ENCODE measurements around the gene APOB. TPM values are rescaled to one million over a fixed set of nuclear protein-coding genes. Genes with fewer than 3 reads are reported as not detected.
"Not testable (repeated sequence)": the region's sequence is repeated elsewhere in the genome, so short reads cannot be mapped to it uniquely, and the experiment has no call there.

APOB gene
- total RNA-seq, 1 donor from 2014 or later = 1.7 TPM

GRCh38 chr2:21033237-21034155 is 10.4 kb downstream of the APOB start:
- DNase-seq (ENCODE audit: low spot score) = no peak

- DNase-seq (ENCODE audit: low spot score) = no peak
These were observed 11.3 kb downstream of the APOB start for GRCh38 chr2:21032338-21033236.

DNA sequence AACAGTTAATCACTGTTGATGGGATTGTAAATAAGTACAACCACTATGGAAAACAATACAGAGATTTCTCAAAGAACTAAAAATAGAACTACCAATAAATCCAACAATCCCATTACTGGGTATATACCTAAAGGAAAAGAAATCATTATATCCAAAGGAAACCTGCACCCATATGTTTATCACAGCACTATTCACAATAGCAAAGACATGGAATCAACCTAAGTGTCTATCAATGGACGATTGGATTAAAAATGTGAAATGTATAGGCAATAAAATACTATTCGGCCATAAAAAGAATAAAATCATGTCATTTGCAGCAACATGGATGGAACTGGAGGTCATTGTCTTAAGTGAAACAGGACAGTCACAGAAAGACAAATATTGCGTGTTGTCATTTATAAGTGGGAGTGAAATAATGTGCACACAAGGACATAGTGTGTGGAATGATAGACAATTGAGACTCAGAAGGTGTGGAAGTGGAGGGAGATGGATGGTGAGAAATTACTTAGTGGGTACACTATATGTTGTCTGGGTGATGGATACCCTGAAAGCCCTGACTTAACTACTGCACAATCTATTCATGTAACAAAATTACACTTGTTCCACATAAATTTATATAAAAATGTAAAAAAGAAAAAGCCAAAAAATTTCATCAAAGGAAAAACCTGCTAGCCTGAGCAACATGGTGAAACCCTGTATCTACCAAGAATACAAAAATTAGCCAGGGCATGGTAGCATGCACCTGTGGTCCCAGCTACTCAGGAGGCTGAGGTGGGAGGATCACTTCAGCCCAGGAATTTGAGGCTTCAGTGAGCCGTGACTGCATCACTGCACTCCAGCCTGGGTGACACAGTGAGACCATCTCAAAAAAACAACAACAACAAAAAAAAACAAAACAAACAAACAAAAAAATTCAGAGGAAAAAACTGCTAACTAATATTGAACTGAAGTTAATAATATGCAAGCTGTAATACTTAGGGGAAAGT is 12.6 kb downstream of the APOB start:
- DNase-seq (ENCODE audit: low spot score) = no peak

DNA sequence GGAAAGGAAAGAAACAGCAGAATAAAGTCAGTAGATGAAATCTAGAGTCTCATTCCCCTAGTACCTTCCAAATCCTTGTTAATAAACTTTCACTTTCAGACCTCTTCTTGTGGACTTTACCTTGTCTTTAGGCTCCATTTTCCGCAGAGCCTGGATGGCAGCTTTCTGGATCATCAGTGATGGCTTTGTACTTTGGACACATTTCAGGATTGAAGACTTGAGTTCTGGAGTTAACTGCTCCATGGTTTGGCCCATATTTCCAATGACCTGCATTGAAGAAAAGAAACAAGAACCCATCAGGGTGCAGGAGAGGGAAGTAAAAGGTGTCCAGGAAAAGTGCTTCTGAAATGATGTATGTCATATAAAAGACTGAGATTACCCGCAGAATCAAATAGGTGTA is 14.4 kb downstream of the APOB start:
- DNase-seq (ENCODE audit: low spot score) = no peak

DNA sequence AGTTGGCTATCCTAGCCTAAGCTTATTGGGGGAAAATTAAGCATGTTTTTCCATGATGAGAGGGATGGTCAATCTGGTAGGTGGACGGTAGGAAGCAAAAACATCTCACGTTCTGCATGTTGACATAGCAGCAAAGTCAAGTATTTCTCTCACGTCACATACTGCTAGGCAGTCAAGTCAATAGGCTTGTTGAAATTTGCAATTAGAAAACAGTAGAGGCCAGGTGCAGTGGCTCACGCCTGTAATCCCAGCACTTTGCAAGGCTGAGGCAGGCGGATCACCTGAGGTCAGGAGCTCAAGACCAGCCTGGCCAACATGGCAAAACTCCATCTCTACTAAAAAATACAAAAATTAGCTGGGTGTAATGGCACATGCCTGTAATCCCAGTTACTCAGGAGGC is 14.9 kb downstream of the APOB start:
- DNase-seq (ENCODE audit: low spot score) = not testable (repeated sequence)

GRCh38 chr2:21028021-21028947 is 15.6 kb downstream of the APOB start:
- DNase-seq (ENCODE audit: low spot score) = no peak

DNA sequence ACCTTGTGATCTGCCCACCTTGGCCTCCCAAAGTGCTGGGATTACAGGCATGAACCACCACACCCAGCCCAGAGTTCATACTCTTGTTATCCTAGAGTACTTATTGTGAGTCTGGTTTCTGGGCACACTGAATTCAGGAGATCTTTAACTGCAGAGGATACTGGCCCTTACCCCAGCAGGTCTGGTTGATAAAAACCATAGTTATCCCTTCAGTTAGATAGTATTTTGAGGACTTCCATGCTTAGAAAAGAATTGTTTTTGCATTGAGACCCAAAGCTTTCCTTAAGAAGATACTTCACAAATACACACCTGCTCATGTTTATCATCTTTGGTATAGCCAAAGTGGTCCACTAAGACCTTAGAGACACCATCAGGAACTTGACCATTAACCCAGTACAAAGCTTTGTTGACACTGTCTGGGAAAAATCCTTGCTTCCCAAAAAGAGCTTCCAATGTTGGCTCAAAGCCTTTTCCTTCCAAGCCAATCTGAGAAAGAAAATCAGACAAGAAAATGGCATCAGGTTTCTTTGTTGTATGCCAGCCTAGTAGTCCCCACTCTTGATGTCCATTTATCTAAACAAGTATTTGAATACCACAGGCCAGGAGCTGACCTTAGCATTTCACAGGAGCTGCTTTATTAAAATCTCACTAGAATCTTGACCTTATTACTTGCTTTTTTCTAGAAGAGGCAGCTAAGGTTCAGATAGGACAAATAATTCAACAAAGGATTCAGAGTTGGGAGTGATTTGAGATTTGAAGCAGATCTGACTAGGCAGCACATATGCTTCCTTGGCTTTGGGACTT is 17.2 kb downstream of the APOB start:
- DNase-seq (ENCODE audit: low spot score) = no peak

DNA sequence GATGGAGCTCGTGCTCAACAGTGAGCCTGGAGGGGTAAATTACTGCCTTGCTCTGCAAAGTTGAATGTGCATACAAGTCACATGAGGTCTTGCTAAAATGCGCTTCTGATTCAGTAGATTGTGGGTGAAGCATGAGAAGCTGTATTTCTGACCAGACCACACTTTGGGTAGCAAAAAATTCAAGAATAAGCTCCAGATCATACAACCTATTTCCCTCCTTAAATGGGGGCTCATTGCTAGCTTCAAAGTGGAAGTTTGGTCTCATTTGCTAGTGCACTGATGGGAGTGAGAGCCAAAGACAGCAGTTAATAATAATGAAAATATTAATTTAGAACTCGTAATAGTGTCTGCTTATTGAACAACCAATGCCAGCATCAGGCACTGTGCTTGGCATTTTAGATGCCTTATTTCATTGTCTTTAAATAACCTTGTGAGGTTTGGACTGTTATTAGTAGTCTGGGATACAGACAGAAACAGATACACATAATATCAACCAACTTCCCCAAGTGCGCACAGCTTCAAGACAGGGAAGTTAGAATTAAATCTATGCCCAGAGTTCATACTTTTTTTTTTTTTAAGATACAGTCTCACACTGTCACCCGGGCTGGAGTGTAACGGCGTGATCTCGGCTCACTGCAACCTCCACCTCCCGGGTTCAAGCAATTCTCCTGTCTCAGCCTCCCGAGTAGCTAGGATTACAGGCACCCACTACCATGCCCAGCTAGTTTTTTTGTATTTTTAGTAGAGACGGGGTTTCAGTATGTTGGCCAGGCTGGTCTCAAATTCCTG is 18.0 kb downstream of the APOB start:
- DNase-seq (ENCODE audit: low spot score) = no peak

DNA sequence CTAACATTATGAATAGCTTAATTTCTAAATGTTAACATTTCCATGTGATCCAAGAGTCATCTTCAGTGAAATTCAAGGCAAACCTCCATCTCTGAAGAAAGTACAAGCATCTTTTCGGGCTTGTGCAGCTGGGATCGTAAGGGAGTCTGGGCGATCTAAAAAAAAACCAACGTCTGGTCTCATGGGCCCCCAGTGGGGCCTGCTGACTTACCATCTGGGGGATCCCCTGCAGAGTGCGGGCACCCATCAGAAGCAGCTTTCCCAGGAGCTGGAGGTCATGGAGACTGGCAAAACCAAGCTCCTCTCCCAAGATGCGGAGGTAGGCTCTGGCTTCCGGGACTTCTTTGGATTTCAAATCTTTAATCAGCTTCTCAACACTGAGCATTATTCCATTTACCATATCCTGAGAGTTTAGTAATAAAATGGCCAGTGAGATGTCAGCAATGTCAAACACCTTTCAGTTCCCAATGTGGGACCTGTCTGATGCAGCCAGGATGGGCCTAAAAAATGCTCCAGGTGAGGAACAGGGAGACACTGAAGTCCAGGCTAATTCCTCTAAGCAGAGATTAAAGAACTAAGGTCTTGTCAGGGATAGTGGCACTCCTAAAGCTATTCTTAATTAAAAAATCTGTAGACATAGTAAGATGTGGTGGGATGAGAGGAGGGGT is 19.0 kb downstream of the APOB start:
- no peak for DNase-seq (ENCODE audit: low spot score)

DNA sequence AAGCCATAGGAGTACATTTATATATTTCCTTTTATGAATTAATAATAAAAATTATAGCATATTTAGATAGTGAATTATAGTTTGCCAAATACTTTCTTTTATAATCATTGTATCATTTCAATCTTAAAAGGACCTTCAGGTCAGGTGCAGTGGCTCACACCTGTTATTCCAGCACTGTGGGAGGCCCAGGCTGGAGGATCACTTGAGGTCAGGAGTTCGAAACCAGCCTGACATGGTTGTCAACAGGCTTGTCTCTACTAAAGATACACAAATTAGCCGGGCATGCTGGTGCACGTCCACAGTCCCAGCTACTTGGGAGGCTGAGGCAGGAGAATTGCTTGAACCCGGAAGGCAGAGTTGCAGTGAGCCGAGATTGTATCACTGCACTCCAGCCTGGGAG is 19.7 kb downstream of the APOB start:
- no peak for DNase-seq (ENCODE audit: low spot score)

- DNase-seq (ENCODE audit: low spot score) = no peak
These were observed 20.3 kb downstream of the APOB start for GRCh38 chr2:21023419-21024181.

DNA sequence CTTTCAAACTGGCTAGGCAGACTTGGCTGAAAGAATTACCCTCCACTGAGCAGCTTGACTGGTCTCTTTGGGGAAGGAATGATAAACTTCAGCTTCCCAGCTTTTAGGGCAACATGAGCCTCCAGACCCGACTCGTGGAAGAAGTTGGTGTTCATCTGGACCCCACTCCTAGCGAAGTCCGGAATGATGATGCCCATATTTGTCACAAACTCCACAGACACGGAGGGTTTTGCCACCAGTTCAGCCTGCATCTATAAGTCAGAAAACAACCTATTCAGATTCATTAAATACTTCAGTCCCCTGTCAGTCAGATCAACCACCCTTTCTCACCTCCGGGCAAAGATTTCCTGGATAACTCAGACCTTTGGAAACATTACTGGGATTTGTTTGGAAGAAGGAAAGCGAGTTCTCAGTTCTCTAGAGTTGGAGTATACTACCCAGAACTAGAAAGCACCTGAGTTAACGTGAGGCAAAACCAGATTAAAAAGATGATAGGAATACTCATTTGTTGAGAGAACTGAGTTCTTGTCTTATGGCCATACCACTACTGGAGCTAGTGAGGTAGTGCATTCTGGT is 21.0 kb downstream of the APOB start:
- DNase-seq (ENCODE audit: low spot score) = no peak

GRCh38 chr2:21021430-21021829 is 22.4 kb downstream of the APOB start:
- DNase-seq (ENCODE audit: low spot score) = no peak

- no peak for DNase-seq (ENCODE audit: low spot score)
These were observed 23.1 kb downstream of the APOB start for GRCh38 chr2:21020668-21021288.

DNA sequence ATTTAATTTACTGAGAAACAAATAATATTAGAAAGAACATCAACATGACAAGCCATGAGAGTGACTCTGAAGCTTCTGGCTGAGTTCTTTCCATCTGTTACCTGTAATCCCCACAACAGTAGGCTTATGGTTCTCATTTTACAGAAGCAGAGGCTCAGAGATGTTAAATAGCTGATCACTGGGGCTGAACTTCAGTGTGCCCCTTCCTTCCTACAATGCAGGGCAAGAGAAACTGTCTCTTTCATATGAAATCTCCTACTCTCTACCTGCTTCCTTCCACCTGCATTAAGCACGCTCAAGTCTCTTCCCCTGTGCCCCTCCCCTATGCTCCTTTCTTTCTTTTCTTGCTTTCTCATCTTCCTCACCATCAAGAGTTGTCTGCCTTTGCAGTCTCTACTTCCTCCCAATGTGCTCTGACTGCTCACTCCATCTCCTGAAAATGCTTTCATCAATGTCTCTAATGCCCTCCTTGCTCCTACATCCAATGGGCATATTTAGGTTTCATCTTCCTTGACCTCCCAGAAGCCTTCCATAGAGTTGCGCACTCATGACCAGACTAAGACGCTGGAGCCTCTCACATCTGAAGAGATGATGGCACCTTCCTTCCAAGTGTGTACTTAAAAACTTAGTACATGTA is 23.7 kb downstream of the APOB start:
- no peak for DNase-seq (ENCODE audit: low spot score)

- DNase-seq (ENCODE audit: low spot score) = no peak
These were observed 24.2 kb downstream of the APOB start for GRCh38 chr2:21019678-21020021.
